ENCODE measurements around the gene CRY1.

GRCh38 chr12:106997916-106998315 is 95.4 kb downstream of the CRY1 start:
- TF ChIP-seq, protein P1, sequence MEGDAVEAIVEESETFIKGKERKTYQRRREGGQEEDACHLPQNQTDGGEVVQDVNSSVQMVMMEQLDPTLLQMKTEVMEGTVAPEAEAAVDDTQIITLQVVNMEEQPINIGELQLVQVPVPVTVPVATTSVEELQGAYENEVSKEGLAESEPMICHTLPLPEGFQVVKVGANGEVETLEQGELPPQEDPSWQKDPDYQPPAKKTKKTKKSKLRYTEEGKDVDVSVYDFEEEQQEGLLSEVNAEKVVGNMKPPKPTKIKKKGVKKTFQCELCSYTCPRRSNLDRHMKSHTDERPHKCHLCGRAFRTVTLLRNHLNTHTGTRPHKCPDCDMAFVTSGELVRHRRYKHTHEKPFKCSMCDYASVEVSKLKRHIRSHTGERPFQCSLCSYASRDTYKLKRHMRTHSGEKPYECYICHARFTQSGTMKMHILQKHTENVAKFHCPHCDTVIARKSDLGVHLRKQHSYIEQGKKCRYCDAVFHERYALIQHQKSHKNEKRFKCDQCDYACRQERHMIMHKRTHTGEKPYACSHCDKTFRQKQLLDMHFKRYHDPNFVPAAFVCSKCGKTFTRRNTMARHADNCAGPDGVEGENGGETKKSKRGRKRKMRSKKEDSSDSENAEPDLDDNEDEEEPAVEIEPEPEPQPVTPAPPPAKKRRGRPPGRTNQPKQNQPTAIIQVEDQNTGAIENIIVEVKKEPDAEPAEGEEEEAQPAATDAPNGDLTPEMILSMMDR (IDR thresholded peaks at IDR 0.05), result no peak
- TF ChIP-seq POLR2A (IDR thresholded peaks at IDR 0.05), result no peak
